GM21390 (cell line): Measurements from ENCODE around the gene ITGAE.

Experiments used
- ATAC-seq: cut with Tn5 transposase; IDR thresholded peaks from one replicate; pipeline ENCODE4 v1.9.1; 2021; ENCODE audit not compliant: unreplicated experiment

Gene ITGAE

GRCh38 chr17:3675886-3676285 is 125.1 kb downstream of the ITGAE start:
- no peak for ATAC-seq

- no peak for ATAC-seq
Observed at GRCh38 chr17:3672571-3672970, 128.4 kb downstream of the ITGAE start.

- ATAC-seq: no peak
Observed at GRCh38 chr17:3669548-3669947, 131.4 kb downstream of the ITGAE start.

GRCh38 chr17:3669085-3669347 is 132.0 kb downstream of the ITGAE start:
- peak; percentile 4 for ATAC-seq

- peak; percentile 84 for ATAC-seq
Observed at GRCh38 chr17:3668279-3669084, 132.5 kb downstream of the ITGAE start, which contains the start of the genes EMC6 and TAX1BP3. Gene EMC6 (plus strand): TSS chr17:3668812. CDS start chr17:3669147, 335 bp downstream. Gene TAX1BP3 (minus strand): TSS chr17:3668578. CDS start chr17:3668526, 52 bp downstream.

GRCh38 chr17:3667366-3668278 is 133.4 kb downstream of the ITGAE start:
- peak; percentile 3 for ATAC-seq

- no peak for ATAC-seq
Observed at GRCh38 chr17:3666516-3666915, 134.5 kb downstream of the ITGAE start.

GRCh38 chr17:3665834-3666233 is 135.2 kb downstream of the ITGAE start:
- no peak for ATAC-seq
